HPDE6-E6E7 (cell line): ENCODE data around the gene S100P.
A peak's percentile ranks its signal among the peaks of the same experiment; 100 is the strongest.
"Not testable (repeated sequence)": the region's sequence is repeated elsewhere in the genome, so short reads cannot be mapped to it uniquely, and the experiment has no call there.

ENCODE experiments used
- DNase-seq: peaks from one replicate; pipeline ENCODE4 v3.0.0; 2011; ENCODE audit warnings: missing footprints; ENCODE audit errors: extremely low spot score

The S100P gene

DNA sequence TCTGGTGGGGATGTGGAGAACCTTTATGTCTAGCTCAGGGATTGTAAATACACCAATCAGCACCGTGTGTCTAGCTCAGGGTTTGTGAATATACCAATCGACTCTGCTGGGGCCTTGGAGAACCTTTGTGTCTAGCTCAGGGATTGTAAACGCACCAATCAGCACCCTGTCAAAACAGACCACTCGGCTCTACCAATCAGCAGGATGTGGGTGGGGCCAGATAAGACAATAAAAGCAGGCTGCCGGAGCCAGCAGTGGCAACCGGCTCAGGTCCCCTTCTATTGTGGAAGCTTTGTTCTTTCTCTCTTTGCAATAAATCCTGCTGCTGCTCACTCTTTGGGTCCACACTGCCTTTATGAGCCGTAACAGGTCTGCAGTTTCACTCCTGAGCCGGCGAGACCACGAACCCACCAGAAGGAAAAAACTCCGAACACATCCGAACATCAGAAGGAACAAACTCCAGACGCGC, 20.5 kb upstream of the S100P start:
- not testable (repeated sequence) for DNase-seq

GRCh38 chr4:6673660-6674499, 19.8 kb upstream of the S100P start:
- DNase-seq: peak; percentile 93

- peak; percentile 65 for DNase-seq
Observed at GRCh38 chr4:6674500-6675149, 19.1 kb upstream of the S100P start.

- DNase-seq: no peak
Observed at GRCh38 chr4:6676722-6677558, 16.7 kb upstream of the S100P start.

DNA sequence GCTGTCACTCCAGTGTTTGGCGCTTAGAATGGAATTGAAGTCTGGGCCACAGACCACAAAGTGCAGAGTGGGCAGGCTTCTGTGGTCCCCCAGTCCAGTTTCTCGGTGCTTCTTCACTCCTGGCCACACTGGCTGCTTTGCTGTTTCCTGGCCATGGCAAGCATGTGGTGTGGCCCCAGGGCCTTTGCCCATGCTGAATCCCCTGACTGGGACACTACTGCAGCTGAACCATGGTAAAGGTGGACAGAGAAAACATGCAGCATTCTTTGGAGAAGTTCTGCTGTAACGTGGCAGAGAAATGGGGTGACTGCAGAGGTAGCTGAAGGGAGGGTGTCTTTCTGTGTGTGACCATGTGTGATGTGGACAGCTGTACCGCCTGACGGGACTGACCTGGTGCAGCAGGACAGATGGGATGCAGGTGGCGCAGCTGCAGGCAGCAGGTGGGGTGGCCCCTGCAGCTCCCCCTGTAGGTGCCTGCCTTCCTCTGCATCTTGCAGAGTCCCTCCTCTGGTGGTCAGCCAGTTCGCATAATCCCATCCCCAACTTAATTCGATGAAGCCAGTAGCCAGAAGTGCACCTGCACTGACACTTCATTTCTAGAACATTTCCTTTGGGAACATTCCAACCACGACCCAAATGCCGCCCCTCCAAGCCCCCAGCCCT, 13.2 kb upstream of the S100P start:
- no peak for DNase-seq

DNA sequence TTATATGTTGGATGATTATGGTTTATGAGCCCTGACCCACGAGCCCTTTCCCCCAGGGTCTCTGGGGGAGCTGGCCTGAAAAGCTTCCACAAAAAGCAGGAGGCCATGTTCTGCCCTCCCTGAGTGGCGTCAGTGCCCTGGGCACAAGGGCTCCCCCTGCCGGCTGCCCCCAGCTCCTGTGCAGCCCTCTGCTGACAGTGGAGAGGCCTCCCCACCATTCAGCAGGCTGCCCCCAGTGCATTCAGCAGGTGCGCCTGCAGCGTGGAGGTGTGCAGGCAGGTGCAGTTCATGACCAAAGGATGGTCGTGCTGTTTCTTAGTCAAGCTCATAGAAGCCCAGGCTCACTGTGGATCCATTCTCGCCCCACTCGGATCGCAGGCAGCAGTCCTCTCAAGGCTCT, 12.5 kb upstream of the S100P start:
- no peak for DNase-seq

DNA sequence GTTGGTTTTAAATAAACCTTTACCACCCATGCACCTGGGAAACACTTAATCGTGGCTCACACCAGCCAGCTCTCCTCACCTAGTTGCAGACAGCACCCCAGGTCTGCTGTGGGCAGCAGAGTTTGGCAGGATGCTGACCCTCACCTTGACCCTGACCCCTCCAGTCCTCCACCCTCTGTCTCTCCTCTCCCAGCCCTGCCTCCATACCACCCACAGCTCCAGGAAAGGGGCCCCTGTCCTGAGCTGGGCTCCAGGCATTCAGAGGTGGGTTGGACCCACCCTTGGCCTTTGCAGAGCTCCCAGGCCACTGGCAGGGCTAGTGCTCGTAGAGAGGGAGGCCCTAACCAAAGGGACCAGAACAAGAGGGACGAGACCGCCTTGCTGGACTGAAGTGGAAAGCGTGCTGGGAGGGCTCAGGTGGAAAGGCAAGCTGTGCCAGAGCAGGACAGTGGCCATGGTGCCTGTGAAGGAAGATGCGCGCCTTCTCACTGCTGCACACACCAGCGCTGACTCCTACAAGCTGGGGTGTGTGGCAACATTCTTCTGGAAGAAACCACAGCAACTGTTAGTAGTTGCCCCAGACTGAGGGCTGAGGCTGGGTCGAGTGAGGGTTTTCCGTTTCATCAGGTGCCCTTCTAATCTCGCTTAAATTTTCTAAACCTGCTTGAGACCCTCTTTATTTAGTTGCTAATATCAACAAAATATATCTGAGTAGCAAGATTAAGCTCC, 10.7 kb upstream of the S100P start:
- DNase-seq: no peak

- DNase-seq: no peak
Observed at GRCh38 chr4:6684656-6685055, 9.0 kb upstream of the S100P start.

- DNase-seq: no peak
Observed at GRCh38 chr4:6686104-6686787, 7.4 kb upstream of the S100P start.

- DNase-seq: no peak
Observed at GRCh38 chr4:6687947-6688878, 5.5 kb upstream of the S100P start.

GRCh38 chr4:6688879-6689505, 4.7 kb upstream of the S100P start:
- peak; percentile 96 for DNase-seq

DNA sequence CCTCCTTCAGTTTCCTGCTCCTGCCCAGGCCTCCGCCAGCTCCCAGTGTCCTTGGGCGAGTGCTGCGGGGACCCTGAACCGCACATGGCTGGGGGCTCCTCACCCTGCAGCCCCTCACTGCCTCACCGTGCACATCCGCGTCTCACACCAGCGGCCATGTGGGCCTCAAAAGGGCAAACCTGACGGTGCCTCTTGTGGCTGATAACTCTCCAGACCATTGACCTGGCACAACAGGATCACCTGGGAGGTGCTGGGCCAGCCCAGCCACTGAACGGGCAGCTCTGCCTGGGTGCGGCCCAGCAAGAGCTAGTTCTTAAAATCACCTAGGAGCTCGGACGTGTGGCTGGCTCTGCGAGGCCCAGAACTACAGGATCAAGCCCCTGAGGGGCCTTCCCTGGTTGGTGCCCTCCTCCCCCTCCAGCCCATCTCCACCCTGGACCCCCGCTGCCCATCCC, 4.1 kb upstream of the S100P start:
- no peak for DNase-seq

- DNase-seq: no peak
Observed at GRCh38 chr4:6692379-6692778, 1.3 kb upstream of the S100P start.

GRCh38 chr4:6692806-6693205, 872 bp upstream of the S100P start:
- no peak for DNase-seq

GRCh38 chr4:6694177-6694901, 661 bp downstream of the S100P start:
- no peak for DNase-seq

GRCh38 chr4:6695660-6696610, 2.3 kb downstream of the S100P start:
- no peak for DNase-seq

GRCh38 chr4:6696611-6697010, 2.9 kb downstream of the S100P start:
- no peak for DNase-seq
